HL-60 (cell line): Measurements from ENCODE around the gene ABHD18.
"Not testable (repeated sequence)": the region's sequence is repeated elsewhere in the genome, so short reads cannot be mapped to it uniquely, and the experiment has no call there.

Experiments used
- CTCF ChIP-seq: IDR thresholded peaks from one replicate; pipeline ENCODE4 v1.5.1; 2011; ENCODE audit warnings: low read length, control low read depth, inconsistent platforms; ENCODE audit not compliant: insufficient read depth
- GABPA ChIP-seq: IDR thresholded peaks from 2 replicates; pipeline ENCODE4 v1.6.1; 2012; ENCODE audit warnings: low read depth
- POLR2AphosphoS5 ChIP-seq: IDR thresholded peaks from 2 replicates; pipeline ENCODE4 v1.6.1; 2012; ENCODE audit warnings: low read depth
- TF ChIP-seq, protein P1 (sequence below): IDR thresholded peaks from 2 replicates; pipeline ENCODE4 v1.6.1; 2012; ENCODE audit warnings: low read depth; ENCODE audit not compliant: insufficient replicate concordance

DNA sequence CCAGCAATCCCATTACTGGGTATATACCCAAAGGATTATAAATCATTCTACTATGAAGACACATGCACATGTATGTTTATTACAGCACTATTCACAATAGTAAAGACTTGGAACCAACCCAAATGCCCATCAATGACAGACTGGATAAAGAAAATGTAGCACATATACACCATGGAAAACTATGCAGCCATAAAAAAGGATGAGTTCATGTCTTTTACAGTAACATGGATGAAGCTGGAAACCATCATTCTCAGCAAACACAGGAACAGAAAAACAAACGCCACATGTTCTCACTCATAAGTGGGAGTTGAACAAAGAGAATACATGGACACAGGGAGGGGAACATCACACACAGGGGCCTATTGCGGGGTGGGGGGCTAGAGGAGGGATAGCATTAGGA lies 39.5 kb upstream of the ABHD18 start:
- TF ChIP-seq, protein P1, sequence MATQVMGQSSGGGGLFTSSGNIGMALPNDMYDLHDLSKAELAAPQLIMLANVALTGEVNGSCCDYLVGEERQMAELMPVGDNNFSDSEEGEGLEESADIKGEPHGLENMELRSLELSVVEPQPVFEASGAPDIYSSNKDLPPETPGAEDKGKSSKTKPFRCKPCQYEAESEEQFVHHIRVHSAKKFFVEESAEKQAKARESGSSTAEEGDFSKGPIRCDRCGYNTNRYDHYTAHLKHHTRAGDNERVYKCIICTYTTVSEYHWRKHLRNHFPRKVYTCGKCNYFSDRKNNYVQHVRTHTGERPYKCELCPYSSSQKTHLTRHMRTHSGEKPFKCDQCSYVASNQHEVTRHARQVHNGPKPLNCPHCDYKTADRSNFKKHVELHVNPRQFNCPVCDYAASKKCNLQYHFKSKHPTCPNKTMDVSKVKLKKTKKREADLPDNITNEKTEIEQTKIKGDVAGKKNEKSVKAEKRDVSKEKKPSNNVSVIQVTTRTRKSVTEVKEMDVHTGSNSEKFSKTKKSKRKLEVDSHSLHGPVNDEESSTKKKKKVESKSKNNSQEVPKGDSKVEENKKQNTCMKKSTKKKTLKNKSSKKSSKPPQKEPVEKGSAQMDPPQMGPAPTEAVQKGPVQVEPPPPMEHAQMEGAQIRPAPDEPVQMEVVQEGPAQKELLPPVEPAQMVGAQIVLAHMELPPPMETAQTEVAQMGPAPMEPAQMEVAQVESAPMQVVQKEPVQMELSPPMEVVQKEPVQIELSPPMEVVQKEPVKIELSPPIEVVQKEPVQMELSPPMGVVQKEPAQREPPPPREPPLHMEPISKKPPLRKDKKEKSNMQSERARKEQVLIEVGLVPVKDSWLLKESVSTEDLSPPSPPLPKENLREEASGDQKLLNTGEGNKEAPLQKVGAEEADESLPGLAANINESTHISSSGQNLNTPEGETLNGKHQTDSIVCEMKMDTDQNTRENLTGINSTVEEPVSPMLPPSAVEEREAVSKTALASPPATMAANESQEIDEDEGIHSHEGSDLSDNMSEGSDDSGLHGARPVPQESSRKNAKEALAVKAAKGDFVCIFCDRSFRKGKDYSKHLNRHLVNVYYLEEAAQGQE, result not testable (repeated sequence)
- not testable (repeated sequence) for TF ChIP-seq CTCF, GABPA, POLR2AphosphoS5
